Ureter (tissue), 1 donor: ENCODE data around the gene LONP1. TPM values are rescaled to one million over a fixed set of nuclear protein-coding genes. Genes with fewer than 3 reads are reported as not detected.
"Not testable (repeated sequence)": the region's sequence is repeated elsewhere in the genome, so short reads cannot be mapped to it uniquely, and the experiment has no call there.

ENCODE experiments used
- DNase-seq: peaks from one replicate; pipeline ENCODE4 v3.0.0-alpha.2; 2020; ENCODE audit warnings: low spot score
- total RNA-seq: library from RNA; stranded (reverse); gene quantifications from one replicate; pipeline ENCODE4 v1.2.4, GENCODE V29; 2023
- donor health status: DM: yes; HTN: yes; CAD: no.

LONP1 gene
- total RNA-seq, result 61.3 TPM

GRCh38 chr19:5719961-5720790, at the start of gene LONP1, which contains the start of gene CATSPERD:
Gene LONP1 (minus strand): TSS chr19:5720146. CDS start chr19:5720132, 14 bp downstream.
Gene CATSPERD (plus strand): TSS chr19:5720637. CDS start chr19:5720738, 101 bp downstream.
- peak; percentile 98 for DNase-seq

GRCh38 chr19:5767949-5768348, 48.0 kb upstream of the LONP1 start:
- DNase-seq, result no peak

GRCh38 chr19:5765220-5765619, 45.3 kb upstream of the LONP1 start:
- no peak for DNase-seq

- no peak for DNase-seq
Observed at GRCh38 chr19:5762608-5763217, 42.8 kb upstream of the LONP1 start.

GRCh38 chr19:5753743-5754142, 33.8 kb upstream of the LONP1 start:
- DNase-seq, result no peak

- DNase-seq, result no peak
Observed at GRCh38 chr19:5751709-5752108, 31.8 kb upstream of the LONP1 start.

GRCh38 chr19:5749505-5749904, 29.6 kb upstream of the LONP1 start:
- DNase-seq, result no peak

- not testable (repeated sequence) for DNase-seq
Observed at GRCh38 chr19:5748920-5749319, 29.0 kb upstream of the LONP1 start.

GRCh38 chr19:5744999-5745398, 25.1 kb upstream of the LONP1 start:
- not testable (repeated sequence) for DNase-seq

- DNase-seq, result no peak
Observed at GRCh38 chr19:5743630-5744029, 23.7 kb upstream of the LONP1 start.

GRCh38 chr19:5742051-5742450, 22.1 kb upstream of the LONP1 start:
- DNase-seq, result no peak

- DNase-seq, result no peak
Observed at GRCh38 chr19:5738423-5738822, 18.5 kb upstream of the LONP1 start.

GRCh38 chr19:5733172-5733571, 13.2 kb upstream of the LONP1 start:
- not testable (repeated sequence) for DNase-seq

GRCh38 chr19:5727453-5728050, 7.6 kb upstream of the LONP1 start:
- DNase-seq, result no peak

- no peak for DNase-seq
Observed at GRCh38 chr19:5719274-5719960, 529 bp downstream of the LONP1 start.

- DNase-seq, result no peak
Observed at GRCh38 chr19:5718579-5719273, 1.2 kb downstream of the LONP1 start.

- DNase-seq, result no peak
Observed at GRCh38 chr19:5718037-5718578, 1.8 kb downstream of the LONP1 start.

- no peak for DNase-seq
Observed at GRCh38 chr19:5717215-5717935, 2.6 kb downstream of the LONP1 start.

- no peak for DNase-seq
Observed at GRCh38 chr19:5714816-5715215, 5.1 kb downstream of the LONP1 start.

GRCh38 chr19:5713228-5713627, 6.7 kb downstream of the LONP1 start:
- no peak for DNase-seq
